Measurements from ENCODE around the gene NDST3.
A peak's percentile ranks its signal among the peaks of the same experiment; 100 is the strongest.

NDST3 gene

GRCh38 chr4:118081434-118081833, 47.1 kb downstream of the NDST3 start:
- no peak for DNase-seq (ENCODE audit: low spot score)

- DNase-seq (ENCODE audit: low spot score), result no peak
These were observed 47.9 kb downstream of the NDST3 start for GRCh38 chr4:118082182-118082581.

GRCh38 chr4:118085700-118086099, 51.4 kb downstream of the NDST3 start:
- DNase-seq (ENCODE audit: low spot score), result no peak

DNA sequence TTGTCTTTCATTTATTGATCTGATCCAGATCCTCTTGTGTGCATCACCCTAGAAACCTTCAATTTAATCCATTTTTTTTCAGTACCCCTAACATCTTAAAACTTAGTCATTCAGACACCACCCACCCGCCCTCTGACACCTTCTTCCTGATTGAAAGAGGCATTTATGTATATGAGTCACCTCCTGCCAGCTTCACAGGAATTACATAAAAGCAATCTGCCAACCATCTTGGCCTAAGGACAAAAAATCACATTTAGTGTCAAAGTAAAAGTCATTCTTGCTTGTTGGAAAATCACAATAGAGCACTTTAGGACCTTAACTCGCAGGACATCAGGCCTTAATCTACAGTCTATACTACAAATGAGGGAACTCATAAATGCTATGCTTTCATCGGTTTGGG, 52.1 kb downstream of the NDST3 start:
- peak; percentile 76 for DNase-seq (ENCODE audit: low spot score)

- no peak for DNase-seq (ENCODE audit: low spot score)
These were observed 53.1 kb downstream of the NDST3 start for GRCh38 chr4:118087366-118087765.

GRCh38 chr4:118099106-118099505, 64.8 kb downstream of the NDST3 start:
- no peak for DNase-seq (ENCODE audit: low spot score)

DNA sequence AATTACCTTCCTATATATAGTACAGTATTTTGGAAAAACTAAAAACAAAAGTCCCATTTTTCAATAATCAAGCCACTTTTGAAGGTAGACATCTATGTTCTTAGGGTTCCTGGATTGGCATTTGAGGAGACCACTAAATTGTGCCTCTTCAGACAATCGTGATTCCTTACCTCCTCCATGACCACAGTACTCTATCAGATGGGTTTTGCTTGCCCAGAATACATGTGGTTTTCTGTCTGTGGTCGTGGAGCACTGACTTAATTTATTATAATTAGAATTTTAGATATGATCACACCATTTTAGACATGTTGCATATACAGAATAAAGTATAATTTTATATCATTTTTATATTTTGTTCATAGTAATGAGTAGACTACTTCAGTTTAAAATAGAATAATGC, 67.9 kb downstream of the NDST3 start:
- DNase-seq (ENCODE audit: low spot score), result no peak

- no peak for DNase-seq (ENCODE audit: low spot score)
These were observed 78.1 kb downstream of the NDST3 start for GRCh38 chr4:118112117-118113046.

DNA sequence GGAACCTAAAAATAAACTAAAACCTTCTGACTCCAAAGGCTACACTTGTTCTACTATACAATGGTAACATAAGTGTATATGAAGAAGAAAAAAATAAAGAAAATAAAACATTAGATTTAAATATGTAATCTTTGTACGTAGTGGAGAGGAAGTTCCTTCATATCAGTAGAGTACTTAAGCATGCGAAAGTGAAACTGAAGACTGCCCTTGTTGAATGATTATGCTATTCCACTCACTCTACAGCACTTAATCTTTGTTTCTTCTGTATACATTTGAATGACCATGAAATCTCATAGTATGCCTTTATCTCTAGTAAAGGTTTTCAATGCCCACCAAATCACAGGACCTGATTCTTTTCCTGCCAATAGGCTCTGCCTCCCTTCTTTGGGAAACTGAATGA, 78.9 kb downstream of the NDST3 start:
- no peak for DNase-seq (ENCODE audit: low spot score)

GRCh38 chr4:118114720-118115119, 80.4 kb downstream of the NDST3 start:
- DNase-seq (ENCODE audit: low spot score), result no peak

DNA sequence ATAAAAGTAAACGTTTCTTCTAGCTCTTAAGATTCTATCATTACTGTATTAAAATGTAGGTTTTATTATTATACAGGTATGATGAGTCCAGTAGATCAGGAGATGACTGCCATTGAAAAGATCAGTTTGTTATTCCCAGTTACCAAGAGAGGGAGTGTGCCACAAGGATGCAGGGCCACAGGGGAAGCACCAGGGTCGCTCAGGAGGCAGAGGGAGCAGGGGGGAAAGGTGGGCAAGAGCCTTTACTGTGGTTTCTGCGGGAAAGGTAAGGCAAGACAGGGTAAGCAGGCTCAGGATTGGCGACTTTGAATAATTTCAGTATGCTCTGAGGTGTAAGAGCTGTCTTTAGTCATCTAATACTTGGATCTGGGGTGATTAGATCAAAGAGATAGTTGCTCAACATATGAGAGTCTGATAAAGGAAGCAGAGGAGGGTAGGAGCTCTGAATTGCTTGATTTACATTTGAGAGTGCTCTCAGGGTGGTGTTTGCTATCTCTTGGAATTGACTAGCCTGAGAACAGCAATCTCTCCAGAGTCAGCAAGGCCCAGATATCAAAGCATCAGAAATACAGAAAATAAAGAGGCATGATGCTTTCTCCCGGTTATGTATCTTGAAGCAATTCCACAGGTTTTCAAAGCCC, 86.0 kb downstream of the NDST3 start:
- no peak for DNase-seq (ENCODE audit: low spot score)

DNA sequence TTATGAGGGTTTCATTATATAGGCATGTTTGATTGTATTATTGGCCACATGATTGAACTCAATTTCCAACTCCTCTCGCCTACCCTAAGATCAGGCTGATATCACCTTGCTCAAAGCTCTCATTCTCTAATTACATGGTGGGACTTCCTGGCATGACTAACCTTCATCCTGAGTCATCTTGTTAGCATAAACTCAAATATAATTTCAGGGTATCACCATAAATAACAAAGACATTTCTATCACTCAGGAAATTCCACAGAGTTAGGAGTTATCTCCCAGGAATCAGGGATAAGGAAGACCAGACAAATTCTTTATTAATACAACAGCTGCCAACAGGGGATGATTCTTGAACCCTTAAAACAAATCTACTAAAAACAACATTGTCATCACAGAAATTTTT, 90.7 kb downstream of the NDST3 start:
- DNase-seq (ENCODE audit: low spot score), result no peak

GRCh38 chr4:118139241-118139640, 105.0 kb downstream of the NDST3 start:
- DNase-seq (ENCODE audit: low spot score), result no peak

DNA sequence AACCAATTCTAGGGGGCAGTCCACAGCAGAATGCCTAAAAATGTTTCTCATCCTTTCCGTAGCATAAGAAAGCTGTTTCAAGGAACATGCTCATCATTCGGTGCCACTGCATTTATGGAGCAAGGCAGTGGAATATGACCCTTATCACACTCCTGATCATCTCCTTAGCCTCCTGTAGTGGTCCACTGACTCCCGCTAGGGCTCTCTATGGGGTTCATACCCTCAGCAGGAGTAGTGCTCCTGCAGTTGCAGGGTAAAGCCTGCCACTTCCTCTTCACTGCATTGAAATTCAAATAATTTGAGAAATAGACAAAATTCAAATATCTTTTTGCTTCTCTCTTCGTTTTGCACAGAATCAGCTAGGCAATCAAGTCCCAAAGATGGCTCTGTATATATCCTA, 107.0 kb downstream of the NDST3 start:
- DNase-seq (ENCODE audit: low spot score), result no peak

GRCh38 chr4:118154649-118155048, 120.4 kb downstream of the NDST3 start:
- DNase-seq (ENCODE audit: low spot score), result no peak

- no peak for DNase-seq (ENCODE audit: low spot score)
These were observed 121.2 kb downstream of the NDST3 start for GRCh38 chr4:118155516-118155915.

GRCh38 chr4:118158763-118159375, 124.6 kb downstream of the NDST3 start:
- no peak for DNase-seq (ENCODE audit: low spot score)

DNA sequence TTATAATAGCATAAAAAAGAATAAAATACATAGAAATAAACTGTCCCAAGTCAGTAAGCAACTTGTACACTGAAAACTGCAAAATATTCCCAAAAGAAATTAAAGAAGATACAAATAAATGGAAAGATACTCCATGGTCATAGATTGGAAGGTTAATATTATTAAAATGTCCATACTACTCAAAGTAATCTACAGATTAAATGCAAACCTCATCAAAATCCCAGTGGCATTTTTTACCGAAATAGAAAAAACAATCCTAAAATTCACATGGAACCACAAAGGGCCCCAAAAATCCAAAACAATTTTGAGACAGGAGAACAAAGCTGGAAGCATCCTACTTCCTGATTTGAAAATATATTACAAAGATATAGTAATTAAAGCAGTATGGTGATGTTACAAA, 133.0 kb downstream of the NDST3 start:
- DNase-seq (ENCODE audit: low spot score), result no peak

GRCh38 chr4:118171381-118171780, 137.1 kb downstream of the NDST3 start:
- no peak for DNase-seq (ENCODE audit: low spot score)

GRCh38 chr4:118173126-118173525, 138.8 kb downstream of the NDST3 start:
- no peak for DNase-seq (ENCODE audit: low spot score)

DNA sequence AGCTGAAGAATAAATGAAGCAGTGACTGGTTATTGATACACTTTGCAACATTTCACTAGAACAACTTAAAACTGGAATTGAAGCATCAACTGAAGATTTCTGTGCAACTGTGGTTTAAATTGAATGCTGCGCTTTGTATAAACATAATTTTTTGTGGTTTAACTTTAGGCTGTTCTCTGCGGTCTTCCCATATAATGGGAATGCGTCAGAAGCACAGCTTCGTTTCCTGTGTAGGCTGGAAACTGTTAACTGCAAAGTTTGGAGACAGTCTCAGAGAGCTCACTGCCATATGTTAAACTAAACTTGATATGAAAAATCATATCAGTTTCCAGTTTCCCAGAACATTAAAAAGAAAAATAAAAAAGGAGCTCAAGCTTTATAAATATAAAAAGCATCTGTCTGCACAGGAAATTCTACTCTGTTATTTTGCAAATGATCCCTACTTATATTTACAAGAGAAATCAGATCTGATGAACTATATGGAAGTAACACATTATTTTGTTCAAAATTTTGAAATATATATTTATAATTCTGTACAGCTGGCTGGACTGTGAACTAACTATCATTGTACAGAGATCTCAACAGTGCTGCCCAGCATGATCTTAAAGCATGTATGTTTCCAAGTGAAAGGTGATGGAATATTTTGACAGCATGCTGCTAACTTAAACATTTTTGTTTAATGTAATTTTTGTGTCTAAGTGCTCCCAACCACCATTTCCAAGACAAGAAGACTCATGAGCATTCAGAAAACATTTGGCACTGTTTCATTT, 139.9 kb downstream of the NDST3 start:
- no peak for DNase-seq (ENCODE audit: low spot score)

- DNase-seq (ENCODE audit: low spot score), result no peak
These were observed 141.2 kb downstream of the NDST3 start for GRCh38 chr4:118175506-118175905.
